Stimulated activated CD8-positive, alpha-beta memory T cell treated with anti-CD3 and anti-CD28 coated beads, Interleukin-4, amount 100 ng/mL, for 24 hours (primary cell): Measurements from ENCODE around the gene MTREX.

ENCODE experiments used
- DNase-seq: peaks from one replicate; pipeline ENCODE4 v3.0.0-alpha.2; 2020; ENCODE audit warnings: low read depth

Gene MTREX

GRCh38 chr5:55429613-55430253 is 121.9 kb downstream of the MTREX start:
- DNase-seq: no peak

- no peak for DNase-seq
Observed at GRCh38 chr5:55432549-55432948, 124.8 kb downstream of the MTREX start.

GRCh38 chr5:55437452-55437851 is 129.7 kb downstream of the MTREX start:
- DNase-seq: no peak

- no peak for DNase-seq
Observed at GRCh38 chr5:55437859-55438206, 130.0 kb downstream of the MTREX start.

GRCh38 chr5:55438998-55439397 is 131.2 kb downstream of the MTREX start:
- no peak for DNase-seq

- DNase-seq: no peak
Observed at GRCh38 chr5:55440188-55440646, 132.4 kb downstream of the MTREX start.

GRCh38 chr5:55441107-55441771 is 133.4 kb downstream of the MTREX start:
- no peak for DNase-seq

- no peak for DNase-seq
Observed at GRCh38 chr5:55441954-55442353, 134.2 kb downstream of the MTREX start.

GRCh38 chr5:55445791-55446190 is 138.0 kb downstream of the MTREX start:
- DNase-seq: no peak

GRCh38 chr5:55446640-55447351 is 139.0 kb downstream of the MTREX start:
- no peak for DNase-seq

GRCh38 chr5:55450050-55450765 is 142.4 kb downstream of the MTREX start:
- DNase-seq: no peak

GRCh38 chr5:55451976-55452375 is 144.2 kb downstream of the MTREX start:
- no peak for DNase-seq

- no peak for DNase-seq
Observed at GRCh38 chr5:55453211-55453610, 145.4 kb downstream of the MTREX start.

GRCh38 chr5:55454282-55454681 is 146.5 kb downstream of the MTREX start:
- no peak for DNase-seq

- DNase-seq: no peak
Observed at GRCh38 chr5:55456216-55456895, 148.6 kb downstream of the MTREX start.

- DNase-seq: no peak
Observed at GRCh38 chr5:55459572-55459971, 151.8 kb downstream of the MTREX start.

GRCh38 chr5:55463613-55464012 is 155.8 kb downstream of the MTREX start:
- DNase-seq: no peak

- DNase-seq: no peak
Observed at GRCh38 chr5:55467862-55468551, 160.2 kb downstream of the MTREX start.

GRCh38 chr5:55469839-55470238 is 162.1 kb downstream of the MTREX start:
- DNase-seq: no peak

GRCh38 chr5:55470282-55470681 is 162.5 kb downstream of the MTREX start:
- DNase-seq: no peak

GRCh38 chr5:55471468-55471867 is 163.7 kb downstream of the MTREX start:
- no peak for DNase-seq
